GM20000 (cell line): ENCODE data around the gene XPC.
A peak's percentile ranks its signal among the peaks of the same experiment; 100 is the strongest.

ENCODE experiments used
- DNase-seq: peaks from one replicate; pipeline ENCODE4 v3.0.0; 2012; ENCODE audit warnings: low spot score
- TF ChIP-seq, protein P1 (sequence below): IDR thresholded peaks from 2 replicates; pipeline ENCODE4 v1.5.1; 2012; ENCODE audit warnings: mild to moderate bottlenecking, control low read depth; ENCODE audit errors: extremely low read depth, missing control alignments

XPC gene

DNA sequence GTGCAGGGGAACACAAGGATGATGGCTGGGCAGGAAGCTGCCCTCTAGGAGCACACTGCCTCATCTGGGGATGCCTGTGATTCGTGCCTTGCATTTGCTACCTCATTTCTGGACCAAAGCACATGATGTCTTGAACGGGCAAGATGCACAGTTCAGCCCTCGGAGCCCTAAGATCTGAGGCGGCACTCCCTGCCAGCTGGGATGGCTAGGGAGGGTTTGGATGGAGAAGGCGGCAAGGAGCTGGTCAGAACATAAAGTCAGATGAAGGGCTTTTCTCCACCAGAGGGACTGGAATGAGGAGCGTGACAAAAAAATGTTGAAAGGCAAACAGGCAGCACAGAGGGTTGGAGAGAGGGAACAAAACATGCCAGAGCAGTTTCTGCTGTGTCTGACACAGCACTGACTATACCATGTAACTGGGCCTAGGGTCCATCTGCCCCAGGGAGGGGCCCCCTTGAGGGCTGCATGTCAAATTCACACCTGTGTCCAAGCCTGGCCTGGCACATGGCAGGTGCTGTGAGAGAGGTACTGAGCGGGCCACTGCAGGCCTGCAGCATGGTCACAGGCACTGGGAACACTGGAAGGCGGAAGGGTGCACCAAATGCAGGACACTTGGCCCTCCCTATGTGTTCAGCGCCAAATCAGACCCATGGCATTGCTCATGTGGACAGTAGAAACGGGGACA, 31.9 kb downstream of the XPC start:
- TF ChIP-seq, protein P1, sequence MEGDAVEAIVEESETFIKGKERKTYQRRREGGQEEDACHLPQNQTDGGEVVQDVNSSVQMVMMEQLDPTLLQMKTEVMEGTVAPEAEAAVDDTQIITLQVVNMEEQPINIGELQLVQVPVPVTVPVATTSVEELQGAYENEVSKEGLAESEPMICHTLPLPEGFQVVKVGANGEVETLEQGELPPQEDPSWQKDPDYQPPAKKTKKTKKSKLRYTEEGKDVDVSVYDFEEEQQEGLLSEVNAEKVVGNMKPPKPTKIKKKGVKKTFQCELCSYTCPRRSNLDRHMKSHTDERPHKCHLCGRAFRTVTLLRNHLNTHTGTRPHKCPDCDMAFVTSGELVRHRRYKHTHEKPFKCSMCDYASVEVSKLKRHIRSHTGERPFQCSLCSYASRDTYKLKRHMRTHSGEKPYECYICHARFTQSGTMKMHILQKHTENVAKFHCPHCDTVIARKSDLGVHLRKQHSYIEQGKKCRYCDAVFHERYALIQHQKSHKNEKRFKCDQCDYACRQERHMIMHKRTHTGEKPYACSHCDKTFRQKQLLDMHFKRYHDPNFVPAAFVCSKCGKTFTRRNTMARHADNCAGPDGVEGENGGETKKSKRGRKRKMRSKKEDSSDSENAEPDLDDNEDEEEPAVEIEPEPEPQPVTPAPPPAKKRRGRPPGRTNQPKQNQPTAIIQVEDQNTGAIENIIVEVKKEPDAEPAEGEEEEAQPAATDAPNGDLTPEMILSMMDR, result no peak
- DNase-seq, result no peak

DNA sequence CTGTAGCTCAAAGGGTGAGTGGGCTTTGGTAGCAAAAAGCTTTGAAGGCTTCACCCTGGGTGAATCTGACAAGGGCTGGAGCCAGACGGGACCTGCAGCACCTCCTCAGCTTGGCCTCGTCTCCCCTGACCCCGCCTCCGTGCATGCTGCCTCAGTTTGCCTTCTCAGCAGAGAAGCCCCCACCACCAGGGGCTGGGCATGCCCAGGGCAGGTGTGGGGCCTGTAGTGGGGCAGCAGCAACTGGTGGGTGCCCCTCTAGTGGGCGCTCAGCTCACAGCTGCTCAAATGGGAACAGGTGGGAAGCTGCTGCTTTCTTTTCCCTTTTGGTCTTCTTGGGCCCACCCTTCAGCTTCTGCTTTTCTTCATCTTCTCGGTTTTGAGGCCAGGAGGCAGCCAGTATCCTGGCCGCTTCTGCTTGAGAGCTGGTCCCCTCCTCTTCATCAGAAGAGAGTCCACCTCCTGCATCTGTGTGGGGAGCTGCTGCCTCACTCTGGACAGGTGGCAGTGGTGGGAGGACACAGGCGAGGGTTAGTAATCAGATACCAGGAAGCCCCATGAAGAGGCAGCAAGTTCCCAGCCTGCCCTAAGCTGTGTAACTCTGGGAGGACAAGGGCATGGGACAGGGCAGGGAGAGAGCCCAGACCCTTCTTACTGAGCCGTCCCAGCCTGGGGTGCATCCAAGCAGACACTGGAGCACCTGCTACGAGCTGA, 32.6 kb downstream of the XPC start:
- DNase-seq, result no peak
- TF ChIP-seq, protein P1, result no peak

DNA sequence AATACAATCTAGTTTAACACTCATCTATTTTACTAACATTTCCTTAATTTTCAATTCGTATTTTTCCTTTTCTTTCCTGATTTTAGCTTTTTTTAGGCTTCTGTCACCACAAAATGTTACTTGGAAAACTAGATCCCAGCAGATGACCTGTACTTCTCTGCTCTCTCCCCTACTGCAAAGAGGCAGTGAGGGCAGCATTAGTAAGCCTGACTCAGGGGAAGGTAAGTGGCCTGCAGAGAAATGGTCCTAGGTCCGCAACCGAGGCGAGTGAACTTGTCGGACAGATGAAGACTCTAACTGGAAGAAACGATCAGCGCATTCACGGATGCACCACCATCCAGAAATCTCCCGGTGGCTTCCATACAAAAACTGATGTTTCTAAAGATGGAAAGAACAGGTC, 33.2 kb downstream of the XPC start:
- TF ChIP-seq, protein P1, result no peak
- no peak for DNase-seq

DNA sequence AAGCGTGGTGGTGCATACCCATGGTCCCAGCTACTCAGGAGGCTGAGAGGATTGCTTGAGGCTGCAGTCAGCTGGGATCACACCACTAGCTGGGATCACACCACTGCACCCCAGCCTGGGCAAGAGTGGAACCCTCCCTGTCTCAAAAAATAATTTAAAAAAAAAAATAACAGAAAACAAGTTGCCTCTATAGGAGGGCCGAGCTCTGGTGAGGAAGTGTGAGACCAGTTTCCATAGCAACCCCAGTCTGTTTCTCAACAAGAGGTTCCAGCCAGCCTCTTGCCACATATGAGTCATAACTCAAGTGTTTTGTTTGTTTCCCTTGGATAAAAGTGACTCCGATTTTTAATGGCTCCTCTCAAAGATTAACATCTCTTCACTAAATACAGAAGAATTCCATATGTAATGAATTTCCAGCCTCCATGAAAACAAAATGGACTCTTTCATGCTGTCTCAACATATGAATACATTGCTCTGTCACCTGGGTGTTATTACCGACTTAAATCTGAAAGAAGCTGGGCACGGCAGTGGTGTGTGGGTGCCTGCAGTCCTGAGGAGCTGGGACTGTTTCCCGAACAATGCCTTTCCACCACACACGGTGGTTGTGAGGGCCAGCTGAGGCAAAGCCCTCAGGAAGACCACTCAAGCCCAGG, 33.9 kb downstream of the XPC start:
- DNase-seq, result peak; percentile 90

DNA sequence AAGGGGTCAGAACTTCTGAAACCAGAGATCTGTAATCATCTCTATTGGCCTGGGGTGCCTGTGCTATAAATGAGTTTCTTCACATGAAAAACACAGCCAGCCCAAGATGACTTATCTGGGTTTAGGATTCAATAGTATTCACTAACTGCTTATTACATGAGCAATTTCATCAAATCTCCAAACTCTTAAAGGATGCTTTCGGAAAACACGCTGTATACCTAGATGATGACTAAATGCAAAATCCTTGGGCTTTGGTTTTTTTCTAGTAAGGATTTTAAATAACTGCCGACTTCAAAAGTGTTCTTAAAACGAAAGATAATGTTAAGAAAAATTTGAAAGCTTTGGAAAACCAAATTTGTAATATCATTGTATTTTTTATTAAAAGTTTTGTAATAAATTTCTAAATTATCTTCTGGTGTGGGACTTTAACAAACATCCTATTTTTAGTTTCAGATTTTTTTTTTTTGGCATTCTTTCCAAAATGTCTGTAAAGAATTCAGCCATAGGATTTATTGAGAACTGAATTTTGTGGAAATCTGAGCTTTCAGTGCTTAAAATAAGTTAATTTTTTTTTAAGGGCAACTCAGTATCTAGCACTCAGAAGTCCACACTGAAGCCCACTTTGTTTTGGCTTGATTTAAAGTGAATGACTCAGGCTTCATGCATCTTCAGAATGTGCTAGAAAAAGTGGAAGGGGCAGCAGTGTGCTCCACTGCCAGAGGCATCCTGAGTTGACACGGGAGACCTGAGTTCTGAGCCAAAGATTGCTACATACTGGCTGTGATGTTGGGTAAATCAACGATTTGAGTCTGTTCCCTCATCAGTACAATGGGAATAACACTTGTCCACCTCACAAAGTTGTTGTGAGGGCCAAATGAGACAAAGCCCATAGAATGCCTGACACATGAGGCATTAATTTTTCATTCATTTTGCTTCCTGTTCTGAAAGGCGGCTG, 34.9 kb downstream of the XPC start:
- TF ChIP-seq, protein P1, result no peak
- no peak for DNase-seq

More for the DNA sequence above, 33.9 kb downstream of the XPC start:
- TF ChIP-seq, protein P1, result no peak

DNA sequence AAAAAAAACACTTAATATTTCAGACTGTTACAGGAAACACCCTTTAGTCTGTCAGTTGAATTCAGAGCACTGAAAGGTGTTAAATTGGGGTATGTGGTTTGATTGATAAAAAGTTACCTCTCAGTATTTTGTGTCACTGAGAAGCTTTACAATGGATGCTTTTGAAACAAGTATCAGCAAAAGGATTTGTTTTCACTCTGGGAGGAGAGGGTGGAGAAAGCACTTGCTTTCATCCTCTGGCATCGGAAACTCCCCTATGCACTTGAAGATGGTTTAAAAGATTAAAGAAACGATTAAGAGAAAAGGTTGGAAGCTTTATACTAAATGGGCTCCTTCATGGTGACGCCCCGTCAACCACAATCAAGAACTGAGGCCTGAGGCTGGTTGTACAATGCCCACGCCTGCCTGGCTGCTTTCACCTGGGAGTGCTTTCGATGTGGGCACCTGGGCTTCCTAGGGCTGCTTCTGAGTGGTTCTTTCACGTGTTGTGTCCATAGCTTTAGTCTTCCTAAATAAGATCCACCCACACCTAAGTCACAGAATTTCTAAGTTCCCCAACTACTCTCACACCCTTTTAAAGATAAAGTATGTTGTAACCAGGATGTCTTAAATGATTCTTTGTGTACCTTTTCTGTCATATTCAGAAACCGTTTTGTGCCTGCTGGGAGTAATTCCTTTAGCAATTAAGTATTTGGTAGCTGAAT, 35.7 kb downstream of the XPC start:
- DNase-seq, result no peak
- TF ChIP-seq, protein P1, result no peak
